Right forelimb (tissue), 1 donor: ENCODE measurements around the gene ADARB2.

Source experiments
- DNase-seq: peaks from one replicate; pipeline ENCODE4 v3.0.0-alpha.2; 2018

The ADARB2 gene

DNA sequence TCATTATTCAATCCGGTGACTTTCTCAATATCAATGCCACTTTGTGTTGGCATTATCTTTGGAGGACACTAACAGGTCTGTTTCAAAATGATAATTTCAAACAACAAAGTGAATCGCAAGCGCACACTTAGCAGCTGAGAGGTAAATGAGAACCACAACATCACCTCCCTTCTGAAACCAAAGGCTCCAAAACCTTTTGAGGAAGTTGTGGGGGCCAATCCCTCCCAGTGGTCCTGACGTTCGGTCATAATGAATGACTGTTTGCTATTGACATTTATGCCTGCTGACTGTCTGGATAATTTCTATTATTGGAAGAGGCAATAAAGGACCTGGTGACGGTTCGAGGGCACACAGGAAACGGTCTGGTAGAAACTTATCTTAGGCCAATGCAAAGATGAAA, 1.8 kb downstream of the ADARB2 start:
- DNase-seq = no peak

DNA sequence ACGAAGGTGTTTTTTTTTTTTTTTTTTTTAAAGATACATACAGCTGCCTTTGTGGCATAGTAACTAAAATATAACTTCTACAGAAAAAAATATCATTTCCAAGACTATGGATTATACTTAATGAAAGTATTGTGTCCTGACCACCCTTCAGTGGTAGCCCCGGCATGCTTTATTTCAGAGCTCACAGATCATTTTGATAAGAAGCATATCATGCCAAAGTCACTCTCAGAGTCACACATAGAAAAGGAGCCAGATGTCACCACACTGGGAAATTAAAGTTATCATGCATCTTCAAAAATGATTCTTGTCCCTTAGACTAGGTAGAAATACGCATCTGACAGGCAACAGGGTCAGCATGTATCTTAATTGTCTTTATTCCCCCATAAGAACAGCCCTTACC, 3.0 kb downstream of the ADARB2 start:
- DNase-seq = no peak

DNA sequence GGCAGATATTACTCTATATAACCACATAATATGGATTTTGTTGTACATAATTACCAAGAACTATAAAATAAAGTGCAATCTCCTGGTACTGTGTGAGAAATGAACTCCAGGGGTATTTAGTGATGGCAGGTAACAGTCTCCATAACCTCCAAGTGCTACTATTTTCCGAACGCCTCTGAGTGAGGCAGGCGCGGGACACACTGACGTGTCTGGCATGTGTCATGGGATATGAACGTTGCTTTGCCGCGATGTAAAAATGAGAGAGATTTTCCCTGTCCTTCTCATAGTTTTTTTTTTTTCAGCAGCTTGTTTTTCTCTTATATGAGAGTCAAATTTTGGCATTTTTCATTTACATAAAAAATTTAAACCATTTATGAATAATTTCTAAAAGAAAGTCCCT, 3.6 kb downstream of the ADARB2 start:
- no peak for DNase-seq

DNA sequence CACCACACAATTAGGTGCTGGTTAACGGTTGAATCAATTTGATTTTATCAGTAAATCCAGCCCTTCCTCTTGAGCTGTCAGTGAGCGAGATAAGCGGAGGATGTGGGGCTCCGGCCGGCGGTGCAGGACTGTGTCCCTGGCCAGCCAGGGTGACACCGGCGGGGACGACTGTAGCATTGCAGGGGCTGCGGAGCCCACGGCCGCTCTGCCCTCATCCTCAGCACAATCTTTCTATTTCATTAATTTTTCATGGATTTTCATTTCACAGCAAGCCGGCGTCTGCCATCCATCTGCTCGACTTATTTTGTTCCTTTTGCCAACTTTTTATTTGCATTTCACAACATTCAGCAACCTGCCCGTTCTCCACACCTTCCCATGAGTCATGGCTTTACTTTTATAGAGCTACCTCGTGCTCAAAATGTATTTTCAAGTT, 4.7 kb downstream of the ADARB2 start:
- DNase-seq = no peak

DNA sequence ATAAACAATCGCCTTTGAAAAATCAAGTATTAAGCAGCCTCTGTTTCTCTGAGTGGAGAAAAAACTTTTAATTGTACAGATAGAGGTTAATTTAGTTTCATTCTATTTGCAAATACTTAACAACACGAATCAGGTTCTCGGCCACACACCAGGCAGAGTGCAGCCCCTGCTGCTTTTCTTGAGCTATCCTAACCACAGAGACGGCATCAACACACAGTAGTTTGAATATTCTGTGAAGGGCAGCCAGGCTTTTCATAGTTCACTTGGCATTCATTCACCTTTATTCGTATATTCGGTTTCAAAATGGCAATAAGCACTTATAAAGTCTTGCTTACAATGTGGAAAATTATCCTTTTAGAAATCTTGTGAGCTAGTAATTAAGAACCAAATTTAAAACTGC, 5.7 kb downstream of the ADARB2 start:
- DNase-seq = no peak

DNA sequence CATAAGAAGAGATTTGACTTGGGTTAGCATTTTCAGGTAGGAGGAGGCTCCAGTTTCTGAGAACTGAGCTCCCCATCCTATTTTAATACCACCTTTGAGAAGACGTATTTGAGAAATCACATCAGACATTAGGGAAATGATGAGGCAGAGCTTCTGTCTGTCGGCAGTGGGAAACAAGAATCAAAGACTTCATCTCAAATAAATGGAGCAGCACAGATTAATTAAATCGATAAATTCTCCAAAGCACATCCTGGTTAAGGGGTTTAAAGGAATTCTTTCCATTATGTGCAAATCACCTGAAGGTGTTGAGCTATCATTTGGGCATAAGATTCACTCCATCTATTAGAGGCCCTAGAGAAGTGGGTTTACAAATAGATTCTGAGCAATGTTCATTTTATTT, 7.6 kb downstream of the ADARB2 start:
- no peak for DNase-seq

DNA sequence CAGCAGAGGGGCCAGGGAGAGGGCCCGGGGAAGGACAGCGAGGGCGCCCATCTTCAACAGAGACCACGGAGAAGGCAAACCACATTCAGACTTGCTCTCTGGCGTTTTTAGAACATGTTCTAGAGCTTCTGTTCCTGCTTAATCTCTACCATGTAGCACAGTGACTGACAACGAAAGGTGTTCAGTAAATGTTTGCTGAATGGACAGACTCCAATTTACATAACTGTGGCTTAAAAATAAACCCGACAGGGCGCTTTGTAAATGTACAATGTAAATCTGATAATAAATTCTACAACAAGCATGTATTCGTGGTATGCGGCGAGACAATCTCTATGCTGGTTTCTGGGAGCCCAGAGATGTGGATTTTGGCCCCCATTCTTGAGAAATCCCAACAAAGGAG, 10.5 kb downstream of the ADARB2 start:
- no peak for DNase-seq

DNA sequence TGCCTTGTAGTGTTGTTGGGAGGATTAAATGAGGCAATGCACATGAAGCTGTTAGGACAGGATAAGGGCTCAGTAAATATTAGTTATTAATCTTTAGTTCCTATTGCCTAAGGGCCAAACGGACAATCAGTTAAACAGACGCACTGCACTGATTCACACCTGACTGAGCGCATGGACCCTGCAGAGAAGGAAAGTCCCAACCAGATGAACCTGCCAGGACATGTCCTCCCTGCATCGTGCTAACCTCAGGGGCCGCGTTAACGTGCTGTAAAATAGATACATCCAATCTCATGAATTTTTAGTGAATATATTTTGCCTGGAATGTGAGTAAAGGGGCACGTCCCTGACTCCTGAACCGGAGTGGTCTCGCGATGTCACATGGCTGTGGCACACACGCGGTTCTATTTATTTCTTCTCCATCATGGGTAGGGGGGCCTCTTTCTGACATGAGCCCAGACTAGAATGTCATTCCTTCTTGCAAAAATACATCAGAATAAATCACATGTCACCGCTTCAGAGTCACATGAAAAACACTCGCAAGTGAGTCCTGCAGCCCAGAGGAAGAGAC, 12.3 kb downstream of the ADARB2 start:
- DNase-seq = no peak

DNA sequence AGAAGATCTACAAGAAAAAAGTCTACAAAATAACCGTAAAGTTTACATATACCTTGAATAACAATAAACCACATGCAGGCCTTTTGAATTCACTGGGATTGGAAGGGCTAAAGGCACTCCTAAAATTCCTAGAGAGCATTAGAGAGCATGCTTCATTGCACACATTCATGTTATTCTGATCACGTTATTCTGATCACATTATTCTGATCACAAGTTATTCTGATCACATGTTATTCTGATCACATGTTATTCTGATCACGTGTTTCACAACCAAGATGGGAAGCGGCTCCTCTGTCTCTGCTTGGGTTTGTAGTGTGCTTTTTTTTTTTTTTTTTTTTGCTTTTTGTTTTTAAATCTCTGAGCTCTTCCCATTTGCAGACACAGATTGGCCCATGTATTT, 20.5 kb downstream of the ADARB2 start:
- DNase-seq = no peak

DNA sequence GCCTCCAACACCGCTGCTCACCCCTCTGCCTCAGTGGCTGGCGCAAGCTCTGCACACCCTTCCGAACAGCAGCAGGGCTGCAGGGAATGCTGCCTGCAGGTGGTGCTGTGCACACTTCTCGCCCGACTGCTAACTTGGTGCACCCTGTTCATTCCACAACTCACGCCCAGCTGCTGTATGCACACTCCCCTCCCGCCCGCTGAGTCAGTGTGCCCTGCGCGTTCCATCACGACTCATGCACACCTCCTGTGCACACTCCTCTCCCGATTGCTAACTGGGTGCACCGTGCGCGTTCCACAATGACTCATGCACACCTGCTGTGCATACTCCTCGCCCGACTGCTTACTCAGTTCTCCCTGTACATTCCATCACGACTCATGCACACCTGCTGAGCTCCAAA, 21.5 kb downstream of the ADARB2 start:
- no peak for DNase-seq

DNA sequence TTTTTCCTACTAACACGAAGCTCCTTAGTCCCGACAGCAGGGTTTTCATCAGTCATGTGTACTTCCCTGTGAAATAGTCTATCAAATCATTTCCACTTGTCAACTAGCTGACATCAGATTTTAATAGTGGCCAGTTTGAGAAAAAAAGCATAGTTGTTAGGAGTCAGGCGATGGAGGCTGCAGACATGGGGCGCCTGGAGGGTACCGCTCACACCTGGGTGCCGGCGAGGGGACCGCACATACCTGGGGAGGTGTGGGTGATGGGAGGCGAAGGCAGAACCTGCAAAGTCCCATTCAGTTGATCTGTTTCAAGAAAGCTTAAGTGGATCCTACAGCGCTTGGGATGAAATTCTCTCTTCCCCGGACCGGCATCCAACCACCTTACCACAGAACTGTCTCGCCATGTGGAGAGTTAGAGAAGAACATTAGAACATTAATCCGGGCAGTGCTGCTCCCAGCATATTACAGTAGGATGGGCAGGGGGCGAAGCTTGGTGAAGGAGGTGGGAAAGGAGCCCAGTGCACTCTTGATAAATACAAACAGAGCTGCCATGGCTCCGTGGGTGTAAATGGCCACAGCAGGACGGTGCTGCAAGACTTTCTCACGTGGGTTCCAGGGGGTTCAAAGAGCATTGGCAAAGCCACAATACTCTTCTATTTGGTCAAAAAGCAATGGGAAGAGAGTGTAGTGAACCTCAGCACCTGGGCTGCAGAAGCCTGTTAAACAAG, 24.2 kb downstream of the ADARB2 start:
- no peak for DNase-seq

DNA sequence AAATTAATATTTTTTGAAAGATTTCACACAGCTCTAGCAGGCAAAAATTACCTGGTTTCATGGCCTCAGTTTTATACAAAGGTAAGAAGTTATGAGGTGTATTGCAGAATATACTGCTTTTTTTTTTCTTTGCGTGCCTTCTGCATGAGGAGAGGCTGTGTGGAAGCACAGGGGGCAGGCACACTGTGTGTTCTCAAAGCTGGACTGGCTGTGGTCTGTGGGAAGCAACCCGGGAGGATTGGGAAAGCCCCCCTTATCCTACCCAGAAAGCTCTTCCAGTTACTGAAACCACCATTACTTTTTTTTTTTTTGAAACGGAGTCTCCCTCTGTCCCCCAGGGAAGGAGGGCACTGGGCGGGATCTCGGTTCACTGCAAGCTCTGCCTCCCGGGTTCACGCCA, 25.0 kb downstream of the ADARB2 start:
- DNase-seq = no peak

DNA sequence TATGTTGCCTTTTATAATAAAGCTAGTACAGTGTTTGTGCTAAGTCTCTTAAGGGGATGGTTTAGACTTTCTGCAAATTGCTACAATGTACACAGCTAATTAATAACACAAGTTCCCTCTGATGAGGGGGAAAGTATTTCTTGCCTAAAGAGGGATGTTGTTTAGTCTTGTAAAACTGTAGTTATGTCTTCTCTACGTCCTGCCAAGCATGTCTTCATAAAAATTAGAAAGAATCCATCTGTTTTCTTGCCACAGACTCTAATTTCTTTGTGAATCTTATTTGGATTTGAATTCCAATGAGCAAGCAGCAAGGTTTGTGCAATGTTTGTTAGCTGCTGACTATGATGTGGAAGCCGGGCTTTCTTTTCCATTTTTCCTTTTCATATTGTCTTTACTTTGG, 28.2 kb downstream of the ADARB2 start:
- no peak for DNase-seq

DNA sequence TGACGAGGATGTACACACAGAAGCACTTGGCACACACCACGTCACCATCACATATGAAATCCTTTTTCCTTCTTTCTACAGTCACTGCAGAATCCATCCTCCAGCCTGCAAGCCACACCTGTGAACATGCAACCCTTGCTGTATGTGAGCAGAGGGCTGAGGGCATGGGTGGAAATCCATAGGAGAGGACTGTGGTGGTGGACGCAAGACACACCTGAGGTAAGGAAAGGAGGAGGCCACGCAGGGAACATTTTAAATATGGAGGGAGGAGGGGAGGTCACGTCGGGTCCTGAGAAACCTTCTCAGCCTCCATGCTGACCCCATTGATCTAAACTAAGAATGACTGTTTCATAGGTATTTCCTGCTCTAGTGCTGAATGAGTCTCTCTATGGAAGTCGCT, 28.6 kb downstream of the ADARB2 start:
- no peak for DNase-seq

DNA sequence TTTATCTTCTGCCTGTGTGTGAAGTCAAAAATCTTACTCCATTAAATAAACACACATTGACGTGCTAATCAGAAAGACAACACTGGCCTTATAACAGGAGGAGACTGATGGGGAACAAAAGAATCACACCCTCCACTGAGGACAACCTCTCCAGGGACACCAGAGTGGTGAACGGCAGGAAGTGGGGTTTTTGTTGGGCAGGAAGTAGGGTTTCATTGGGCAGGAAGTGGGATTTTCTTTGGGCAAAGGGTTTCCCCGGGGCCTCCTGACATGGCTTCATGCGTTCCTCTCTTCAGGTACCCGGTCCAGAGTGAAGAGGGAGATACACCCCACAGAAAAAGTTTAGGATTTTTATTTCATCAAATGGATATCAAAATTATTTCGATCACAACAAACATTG, 30.6 kb downstream of the ADARB2 start:
- DNase-seq = no peak

DNA sequence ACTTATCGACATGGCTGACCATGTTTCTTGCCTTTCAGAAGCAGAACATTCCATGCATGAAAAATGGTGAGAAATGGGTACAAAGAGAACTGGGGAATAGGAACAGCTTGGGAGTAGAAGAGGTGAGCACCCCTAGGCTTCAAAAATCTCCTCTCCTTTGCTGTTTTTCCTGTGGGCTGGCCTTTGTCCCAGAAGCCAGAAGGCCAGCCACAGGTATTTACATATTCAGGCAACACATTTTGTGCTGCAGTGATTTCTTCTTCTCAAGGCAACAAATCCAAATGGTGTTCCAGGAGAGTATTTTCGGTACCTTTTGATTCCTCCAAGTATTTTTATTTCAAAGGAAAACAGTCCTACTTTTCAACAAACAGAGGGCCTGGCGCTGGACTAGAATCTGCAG, 31.1 kb downstream of the ADARB2 start:
- DNase-seq = no peak

DNA sequence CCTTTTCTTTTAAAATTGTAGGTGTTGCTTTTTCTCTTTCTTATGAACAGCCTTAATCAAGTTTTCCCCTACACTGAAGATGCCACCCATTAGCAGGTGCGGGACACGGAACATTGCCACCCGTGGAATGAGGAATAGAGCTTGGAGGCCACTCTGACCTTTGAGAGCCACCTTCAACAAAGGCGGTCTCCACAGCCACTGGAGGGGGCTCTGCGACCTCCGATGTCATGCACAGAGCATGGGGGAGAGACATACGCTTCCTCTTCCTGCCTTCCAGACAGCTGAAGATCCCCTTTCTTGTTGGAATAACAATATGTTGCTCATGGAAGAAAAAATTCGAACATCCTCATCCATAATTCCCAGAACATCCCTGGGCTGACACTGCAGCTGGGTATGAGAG, 39.1 kb downstream of the ADARB2 start:
- DNase-seq = no peak

DNA sequence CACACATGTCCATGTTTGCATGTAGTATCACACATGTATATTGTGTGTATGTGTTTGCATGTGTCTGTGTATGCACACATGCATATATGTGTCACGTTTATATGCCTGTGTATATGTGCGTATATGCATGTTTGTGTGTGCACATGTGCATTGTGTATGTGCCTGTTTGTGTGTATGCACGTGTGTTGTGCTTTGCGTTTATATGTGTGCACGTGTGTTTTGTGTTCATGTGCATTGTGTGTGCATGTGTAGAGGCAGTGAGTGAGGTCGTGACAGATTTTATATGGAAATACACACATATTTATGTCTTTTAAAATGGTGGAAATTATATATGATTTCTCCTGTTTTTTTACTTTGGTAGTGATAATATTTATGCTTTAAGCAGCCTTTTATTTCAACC, 41.2 kb downstream of the ADARB2 start:
- DNase-seq = no peak

DNA sequence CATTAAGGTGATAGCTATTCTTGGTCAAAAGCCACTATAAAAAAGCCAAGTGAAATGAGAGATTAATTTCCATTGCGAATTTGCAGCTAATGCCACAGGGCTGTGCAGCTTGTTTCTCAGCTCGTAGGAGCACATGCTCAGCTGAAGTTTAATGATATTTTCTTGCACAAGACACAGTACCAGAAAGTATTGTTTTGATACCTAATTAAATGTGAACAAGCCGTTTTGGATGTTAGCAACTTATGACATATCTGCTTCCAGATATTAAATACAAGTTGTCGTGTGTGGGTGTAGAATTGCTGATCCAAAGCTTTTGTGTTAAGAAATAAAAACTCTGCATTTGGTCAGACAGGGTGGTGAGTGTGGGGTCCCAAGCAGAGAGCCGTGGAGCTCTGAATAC, 47.2 kb downstream of the ADARB2 start:
- DNase-seq = no peak

DNA sequence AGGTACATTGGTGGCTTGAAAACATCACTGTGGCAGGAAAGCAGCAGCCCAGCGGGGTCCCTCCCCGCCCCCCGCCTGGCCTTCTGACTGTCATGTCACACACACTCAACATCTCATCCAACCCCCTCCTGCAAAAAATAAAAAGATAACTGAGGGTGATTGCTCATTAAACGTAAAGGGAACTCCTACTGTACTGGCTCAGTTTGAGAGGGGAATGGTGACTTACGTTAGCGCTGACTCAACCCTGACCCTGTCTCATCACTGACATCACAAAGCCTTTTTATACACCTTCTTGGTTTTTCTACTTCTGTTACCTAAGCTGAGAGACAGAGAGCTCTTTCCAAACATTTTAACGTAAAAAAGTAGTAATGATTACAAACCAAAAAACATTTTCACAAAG, 48.8 kb downstream of the ADARB2 start:
- DNase-seq = no peak

DNA sequence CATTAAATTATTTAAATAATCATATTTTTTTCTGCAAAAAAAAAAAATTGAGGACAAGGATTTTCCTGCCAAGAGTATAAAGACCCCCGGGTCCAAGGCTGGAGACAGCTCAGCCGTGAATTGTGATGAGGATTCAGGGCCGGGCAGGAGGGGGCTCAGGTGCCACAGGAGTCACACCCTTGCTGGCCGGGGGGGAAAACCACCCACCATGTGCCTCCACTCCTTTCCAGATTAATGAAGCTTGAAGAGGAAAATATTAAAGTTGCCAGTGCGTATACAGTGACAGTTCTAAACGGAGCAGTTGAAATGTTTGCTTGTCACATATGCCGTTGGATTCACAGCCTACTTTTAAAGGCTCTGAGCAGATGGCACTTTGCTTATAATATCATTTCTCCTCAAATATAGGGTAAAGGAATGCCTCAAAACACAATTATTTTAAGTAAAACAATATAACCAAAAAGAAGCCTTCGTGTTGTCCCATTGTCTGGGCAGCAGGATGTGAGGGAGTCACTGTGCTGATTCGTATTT, 49.6 kb downstream of the ADARB2 start:
- no peak for DNase-seq

DNA sequence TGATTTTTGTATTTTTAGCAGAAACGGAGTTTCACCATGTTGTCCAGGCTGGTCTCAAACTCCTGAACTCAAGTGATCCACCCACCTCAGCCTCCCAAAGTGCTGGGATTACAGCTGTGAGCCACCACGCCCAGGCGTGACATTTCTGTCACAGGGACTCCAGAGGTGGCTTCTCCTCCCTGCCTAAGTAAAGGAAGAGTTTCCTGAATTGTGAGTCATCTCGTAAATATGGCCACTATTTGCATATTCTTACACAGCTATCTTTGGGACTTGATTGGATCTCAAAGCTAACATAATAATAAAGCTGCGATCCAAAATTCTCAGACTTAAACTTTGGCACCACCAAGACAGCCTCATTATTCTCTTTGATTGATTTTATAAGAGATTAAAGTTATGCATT, 50.1 kb downstream of the ADARB2 start:
- no peak for DNase-seq

DNA sequence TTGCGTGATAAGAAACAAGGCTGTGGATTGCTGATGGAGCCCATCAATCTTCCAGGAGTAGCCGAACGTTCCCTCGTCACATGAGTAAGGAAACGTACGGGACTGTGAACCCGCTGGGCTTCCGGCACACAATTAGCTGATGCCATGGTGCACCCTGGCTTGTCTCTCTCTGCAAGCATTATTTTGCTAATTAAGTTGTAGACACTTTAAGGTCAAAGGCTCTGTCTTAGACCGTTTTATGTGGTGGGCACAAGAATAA, 50.9 kb downstream of the ADARB2 start:
- no peak for DNase-seq

DNA sequence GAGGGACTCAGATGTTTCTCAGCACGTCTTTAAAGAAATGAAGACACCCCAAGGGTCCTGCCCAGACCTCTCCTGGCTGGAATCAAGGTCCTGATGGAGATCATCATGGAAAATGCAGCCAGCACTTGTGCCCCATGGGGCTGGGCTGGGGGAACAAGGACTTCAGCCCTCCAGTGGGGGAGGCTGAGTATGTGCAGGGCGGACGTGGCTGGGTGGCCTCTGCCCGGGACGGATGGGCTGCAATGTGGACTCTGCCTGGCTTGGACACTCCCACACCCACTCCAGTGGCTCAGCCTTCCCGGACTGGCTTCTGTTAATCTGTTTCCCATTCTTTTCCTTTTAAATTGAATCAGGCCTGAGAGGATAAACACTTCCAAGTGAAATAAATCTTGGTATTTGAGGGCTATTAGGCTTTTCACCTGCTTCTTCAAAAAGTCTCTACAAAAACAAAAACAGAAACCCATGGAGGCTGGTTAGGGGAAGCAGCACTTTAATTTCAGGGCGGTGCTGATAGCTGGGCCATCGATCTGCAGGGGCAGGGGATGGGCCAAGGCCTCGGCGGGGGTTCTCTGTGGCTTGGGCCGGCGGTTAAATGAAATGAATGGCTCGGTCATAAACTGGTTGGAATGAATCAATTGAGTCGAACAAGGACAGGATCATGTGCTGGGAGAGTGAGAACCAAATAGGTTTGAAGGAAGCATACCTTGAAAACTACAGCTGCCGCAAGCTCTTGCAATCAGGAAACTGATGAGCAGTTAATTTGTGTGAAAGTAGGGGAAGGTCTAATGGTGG, 51.4 kb downstream of the ADARB2 start:
- no peak for DNase-seq
